LNCaP clone FGC (cell line): ENCODE results near the gene KLHL2.
"Not testable (repeated sequence)": the region's sequence is repeated elsewhere in the genome, so short reads cannot be mapped to it uniquely, and the experiment has no call there.

ENCODE experiments used
- DNase-seq: peaks from one replicate; pipeline ENCODE4 v3.0.0-alpha.2; 2011; ENCODE audit warnings: low read depth
- H3K4me3 ChIP-seq: 2 replicates; pipeline ENCODE4 v1.5.1; 2011; ENCODE audit warnings: mild to moderate bottlenecking, low read depth, low read length, control low read depth
- CTCF ChIP-seq: IDR thresholded peaks from 2 replicates; pipeline ENCODE4 v1.5.1; 2012; ENCODE audit warnings: mild to moderate bottlenecking; ENCODE audit not compliant: control insufficient read depth, insufficient read depth; ENCODE audit errors: extremely low read depth

The KLHL2 gene

GRCh38 chr4:165177725-165178666 is 29.4 kb upstream of the KLHL2 start:
- no peak for DNase-seq

GRCh38 chr4:165184220-165184619 is 23.1 kb upstream of the KLHL2 start:
- no peak for DNase-seq
- TF ChIP-seq CTCF = no peak
- no peak overlapping the region for H3K4me3 ChIP-seq

More at GRCh38 chr4:165177725-165178666, 29.4 kb upstream of the KLHL2 start:
- TF ChIP-seq CTCF = no peak
- H3K4me3 ChIP-seq = no peak overlapping the region

GRCh38 chr4:165184998-165185397 is 22.4 kb upstream of the KLHL2 start:
- not testable (repeated sequence) for DNase-seq, H3K4me3 ChIP-seq

GRCh38 chr4:165185448-165185847 is 21.9 kb upstream of the KLHL2 start:
- no peak for DNase-seq
- H3K4me3 ChIP-seq = no peak overlapping the region
- TF ChIP-seq CTCF = no peak

- H3K4me3 ChIP-seq = no peak overlapping the region
- no peak for TF ChIP-seq CTCF
- DNase-seq = no peak
These were observed 16.6 kb upstream of the KLHL2 start for GRCh38 chr4:165190591-165191347.

GRCh38 chr4:165191348-165191656 is 16.1 kb upstream of the KLHL2 start:
- no peak overlapping the region for H3K4me3 ChIP-seq
- DNase-seq = no peak
- no peak for TF ChIP-seq CTCF

GRCh38 chr4:165191814-165192499 is 15.4 kb upstream of the KLHL2 start:
- H3K4me3 ChIP-seq = no peak overlapping the region
- no peak for DNase-seq

More at GRCh38 chr4:165191814-165192499, 15.4 kb upstream of the KLHL2 start:
- TF ChIP-seq CTCF = no peak
